HepG2 (cell line): Measurements from ENCODE around the gene SLC35A1. TPM values are rescaled to one million over a fixed set of nuclear protein-coding genes. Genes with fewer than 3 reads are reported as not detected.
A peak's percentile ranks its signal among the peaks of the same experiment; 100 is the strongest.

Experiments used
- ARHGAP35 ChIP-seq: sonication (generic); formaldehyde crosslinking; IDR thresholded peaks from 2 replicates; pipeline ENCODE4 v1.9.0; 2022; ENCODE audit warnings: mild to moderate bottlenecking, inconsistent platforms, moderate library complexity, missing genetic modification reagents, borderline replicate concordance
- ARNT ChIP-seq: fragments of 450-650 bp; IDR thresholded peaks from 2 replicates; pipeline ENCODE4 v1.6.1; 2017
- BATF2 ChIP-seq: sonication (generic); formaldehyde crosslinking; IDR thresholded peaks from 2 replicates; pipeline ENCODE4 v1.8.0; 2022; ENCODE audit warnings: mild to moderate bottlenecking, missing genetic modification reagents, moderate library complexity
- BCL6 ChIP-seq: IDR thresholded peaks from 2 replicates; pipeline ENCODE4 v1.6.1; 2016; ENCODE audit warnings: missing genetic modification reagents, missing compliant biosample characterization
- CREB3 ChIP-seq: sonication (generic); formaldehyde crosslinking; IDR thresholded peaks from 2 replicates; pipeline ENCODE4 v1.5.0; 2020; ENCODE audit warnings: missing genetic modification reagents
- CREBL2 ChIP-seq: sonication (generic); formaldehyde crosslinking; IDR thresholded peaks from 2 replicates; pipeline ENCODE4 v1.8.1; 2023; ENCODE audit warnings: missing genetic modification reagents, mild to moderate bottlenecking, borderline replicate concordance
- CSRNP2 ChIP-seq: sonication (generic); formaldehyde crosslinking; conservative IDR thresholded peaks from 2 replicates; pipeline ENCODE4 v1.8.0; 2022; ENCODE audit warnings: low read depth, missing genetic modification reagents
- ELF1 ChIP-seq: sonication (generic); formaldehyde crosslinking; IDR thresholded peaks from 2 replicates; pipeline ENCODE4 v1.4.0; 2020; ENCODE audit warnings: missing genetic modification reagents
- EZH2 ChIP-seq: conservative IDR thresholded peaks from 2 replicates; pipeline ENCODE4 v1.6.1; 2012; ENCODE audit warnings: mild to moderate bottlenecking, low read depth, low read length, moderate library complexity
- MBNL3 ChIP-seq: fragments of 250-450 bp; sonication (Bioruptor Pico); conservative IDR thresholded peaks from 2 replicates; pipeline ENCODE4 v1.8.0; 2022; ENCODE audit warnings: mild to moderate bottlenecking, inconsistent platforms
- REXO4 ChIP-seq: sonication (generic); formaldehyde crosslinking; IDR thresholded peaks from 2 replicates; pipeline ENCODE4 v1.8.0; 2022; ENCODE audit warnings: missing genetic modification reagents, mild to moderate bottlenecking, borderline replicate concordance
- SALL1 ChIP-seq: sonication (generic); formaldehyde crosslinking; IDR thresholded peaks from 2 replicates; pipeline ENCODE4 v1.8.0; 2022; ENCODE audit warnings: mild to moderate bottlenecking, missing genetic modification reagents
- SKIL ChIP-seq: sonication (generic); formaldehyde crosslinking; IDR thresholded peaks from 2 replicates; pipeline ENCODE4 v1.8.0; 2022; ENCODE audit warnings: missing genetic modification reagents, mild to moderate bottlenecking, moderate library complexity, borderline replicate concordance
- SRY ChIP-seq: sonication (generic); formaldehyde crosslinking; IDR thresholded peaks from 2 replicates; pipeline ENCODE4 v1.8.0; 2022; ENCODE audit warnings: mild to moderate bottlenecking, missing genetic modification reagents
- ZBTB7A ChIP-seq: sonication (generic); formaldehyde crosslinking; IDR thresholded peaks from 2 replicates; pipeline ENCODE4 v1.8.0; 2022; ENCODE audit warnings: mild to moderate bottlenecking, missing genetic modification reagents
- ZFP36L1 ChIP-seq: sonication (generic); formaldehyde crosslinking; IDR thresholded peaks from 2 replicates; pipeline ENCODE4 v1.8.0; 2022; ENCODE audit warnings: mild to moderate bottlenecking, missing genetic modification reagents, moderate library complexity
- ZFP90 ChIP-seq: sonication (generic); formaldehyde crosslinking; IDR thresholded peaks from 2 replicates; pipeline ENCODE4 v1.8.0; 2022; ENCODE audit warnings: missing genetic modification reagents, mild to moderate bottlenecking, inconsistent platforms, borderline replicate concordance
- ZNF207 ChIP-seq: fragments of 450-650 bp; IDR thresholded peaks from 2 replicates; pipeline ENCODE4 v1.6.1; 2016; ENCODE audit warnings: antibody characterized with exemption, borderline replicate concordance
- ZNF260 ChIP-seq: sonication (generic); formaldehyde crosslinking; IDR thresholded peaks from 2 replicates; pipeline ENCODE4 v1.4.0; 2020; ENCODE audit warnings: missing genetic modification reagents, low read depth, mild to moderate bottlenecking, borderline replicate concordance
- ZNF367 ChIP-seq: sonication (generic); formaldehyde crosslinking; IDR thresholded peaks from 2 replicates; pipeline ENCODE4 v1.4.0; 2020; ENCODE audit warnings: missing genetic modification reagents, borderline replicate concordance
- ZNF382 ChIP-seq: sonication (generic); formaldehyde crosslinking; IDR thresholded peaks from 2 replicates; pipeline ENCODE4 v1.5.0; 2020; ENCODE audit warnings: missing genetic modification reagents, mild to moderate bottlenecking, borderline replicate concordance
- ZNF619 ChIP-seq: sonication (generic); formaldehyde crosslinking; IDR thresholded peaks from 2 replicates; pipeline ENCODE4 v1.4.0; 2020; ENCODE audit warnings: mild to moderate bottlenecking, missing genetic modification reagents
- ZNF724P ChIP-seq: sonication (generic); formaldehyde crosslinking; IDR thresholded peaks from 2 replicates; pipeline ENCODE4 v1.8.0; 2022; ENCODE audit warnings: missing genetic modification reagents, borderline replicate concordance
- ZNF749 ChIP-seq: sonication (generic); formaldehyde crosslinking; IDR thresholded peaks from 2 replicates; pipeline ENCODE4 v1.8.0; 2022; ENCODE audit warnings: mild to moderate bottlenecking, missing genetic modification reagents, moderate library complexity, borderline replicate concordance
- polyA plus RNA-seq, 8 experiments: library from polyadenylated mRNA; depleted of rRNA in 3 of 8; stranded (reverse) in 7 of 8; unstranded in 1 of 8; fragments of >200 nt; fragmentation: Illumina TruSeq in 4 of 8; extraction: Trizol in 4 of 8; gene quantifications; 2 replicates each; pipeline versions ENCODE4 v1.2.1 to v1.2.3, GENCODE V29; 2011 to 2016; ENCODE audit warnings: low read depth in 4 of 8, missing spikeins in 1 of 8, mixed read lengths in 1 of 8; ENCODE audit not compliant: insufficient read depth in 1 of 8
- total RNA-seq, 5 experiments: library from RNA; depleted of rRNA; stranded (reverse); fragments of >200 nt; fragmentation: Illumina TruSeq; extraction: Trizol; gene quantifications; 2 replicates each; pipeline ENCODE4 v1.2.3, GENCODE V29; 2016; ENCODE audit warnings: low read depth in 1 of 5

The SLC35A1 gene
- total and polyA plus RNA-seq, 2 of the 13 experiments (the other 11 are each of a cell fraction or from before 2014, with no cell fraction given), result 24.8 to 25.1 TPM

- TF ChIP-seq REXO4 (CRISPR knock-in tag), result no peak
- TF ChIP-seq ZNF207, result no peak
- TF ChIP-seq SRY, result peak; percentile 57; the same call in 1 of the 2 replicates
- TF ChIP-seq ZFP90, result peak; percentile 65; the same call in 1 of the 2 replicates
- no peak for TF ChIP-seq BATF2
- TF ChIP-seq CREB3 (CRISPR knock-in tag), result no peak
- TF ChIP-seq ZNF724P, result peak; percentile 62; the same call in 1 of the 2 replicates
- no peak for TF ChIP-seq EZH2
- no peak for TF ChIP-seq MBNL3
- TF ChIP-seq ZNF260, result no peak
- TF ChIP-seq ZNF749 (CRISPR knock-in tag), result peak; percentile 81; the same call in 1 of the 2 replicates
- no peak for TF ChIP-seq ELF1 (CRISPR knock-in tag)
- 0 out of 2 replicates have a peak, but pooled peaks have one; percentile 38 for TF ChIP-seq ZFP36L1
- peak; percentile 40; the same call in 1 of the 2 replicates for TF ChIP-seq BCL6 (CRISPR knock-in tag)
- no peak for TF ChIP-seq ZNF619 (CRISPR knock-in tag)
- no peak; the same call in 1 of the 2 replicates for TF ChIP-seq SKIL
- no peak for TF ChIP-seq CREBL2 (CRISPR knock-in tag)
- no peak for TF ChIP-seq ZNF367 (CRISPR knock-in tag)
- TF ChIP-seq CSRNP2 (CRISPR knock-in tag), result no peak
- no peak for TF ChIP-seq ZBTB7A (CRISPR knock-in tag)
- no peak for TF ChIP-seq ARHGAP35
- no peak for TF ChIP-seq ARNT
- TF ChIP-seq SALL1 (CRISPR knock-in tag), result peak; percentile 86
- no peak for TF ChIP-seq ZNF382 (CRISPR knock-in tag)
Measured at GRCh38 chr6:87436435-87436834, 36.3 kb upstream of the SLC35A1 start (continued).
